Fibroblast of lung (primary cell): Measurements from ENCODE around the gene SBF2.

Source experiments
- EZH2 ChIP-seq: IDR thresholded peaks from 2 replicates; pipeline ENCODE4 v1.5.1; 2012; ENCODE audit warnings: low read length, control low read depth, mild to moderate bottlenecking; ENCODE audit errors: missing control alignments
- TF ChIP-seq, protein P1 (sequence below), 2 donors: IDR thresholded peaks in 1 of 2; conservative IDR thresholded peaks in 1 of 2; 1 replicate in 1 of 2; 2 replicates in 1 of 2; pipeline ENCODE4 v1.5.1; 2011 to 2012; ENCODE audit warnings: low read length in 2 of 2, control low read depth in 1 of 2, inconsistent platforms in 1 of 2, low read depth in 1 of 2, mild to moderate bottlenecking in 1 of 2

DNA sequence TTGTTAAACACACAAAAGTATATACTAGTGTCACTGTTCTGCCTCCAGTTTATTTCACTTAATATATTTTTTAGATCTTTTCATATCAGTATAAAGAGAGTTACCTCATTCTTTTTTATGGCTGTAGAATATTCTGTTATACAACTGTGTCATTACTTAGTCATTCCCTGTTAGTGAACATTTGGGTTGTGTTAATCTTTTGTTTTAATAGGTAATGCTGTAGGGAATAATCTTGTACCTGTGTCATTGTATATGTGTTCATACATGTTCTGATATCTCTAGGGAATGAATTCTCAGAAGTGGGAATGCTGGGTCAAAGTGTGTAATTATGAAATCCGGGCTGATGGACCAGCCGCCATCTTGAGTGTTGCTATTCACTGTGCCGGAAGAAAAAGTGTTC is 558.8 kb downstream of the SBF2 start:
- TF ChIP-seq, protein P1, sequence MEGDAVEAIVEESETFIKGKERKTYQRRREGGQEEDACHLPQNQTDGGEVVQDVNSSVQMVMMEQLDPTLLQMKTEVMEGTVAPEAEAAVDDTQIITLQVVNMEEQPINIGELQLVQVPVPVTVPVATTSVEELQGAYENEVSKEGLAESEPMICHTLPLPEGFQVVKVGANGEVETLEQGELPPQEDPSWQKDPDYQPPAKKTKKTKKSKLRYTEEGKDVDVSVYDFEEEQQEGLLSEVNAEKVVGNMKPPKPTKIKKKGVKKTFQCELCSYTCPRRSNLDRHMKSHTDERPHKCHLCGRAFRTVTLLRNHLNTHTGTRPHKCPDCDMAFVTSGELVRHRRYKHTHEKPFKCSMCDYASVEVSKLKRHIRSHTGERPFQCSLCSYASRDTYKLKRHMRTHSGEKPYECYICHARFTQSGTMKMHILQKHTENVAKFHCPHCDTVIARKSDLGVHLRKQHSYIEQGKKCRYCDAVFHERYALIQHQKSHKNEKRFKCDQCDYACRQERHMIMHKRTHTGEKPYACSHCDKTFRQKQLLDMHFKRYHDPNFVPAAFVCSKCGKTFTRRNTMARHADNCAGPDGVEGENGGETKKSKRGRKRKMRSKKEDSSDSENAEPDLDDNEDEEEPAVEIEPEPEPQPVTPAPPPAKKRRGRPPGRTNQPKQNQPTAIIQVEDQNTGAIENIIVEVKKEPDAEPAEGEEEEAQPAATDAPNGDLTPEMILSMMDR (conservative IDR thresholded peaks at IDR 0.05 in 1 of 2, IDR thresholded peaks at IDR 0.05 in 1 of 2; ENCODE audit: low read depth in 1 of 2, low read length in 2 of 2), result no peak
- no peak for TF ChIP-seq EZH2
